HK-2 (cell line): ENCODE data around the gene NBPF14.
"Not testable (repeated sequence)": the region's sequence is repeated elsewhere in the genome, so short reads cannot be mapped to it uniquely, and the experiment has no call there.

ENCODE experiments used
- DNase-seq: peaks from one replicate; pipeline ENCODE4 v3.0.0-alpha.2; 2018; ENCODE audit not compliant: unreplicated experiment

NBPF14 gene

GRCh38 chr1:148595911-148596310 is at the start of gene NBPF14:
Gene NBPF14 (minus strand): TSS chr1:148596011. CDS start chr1:148595717, 294 bp downstream.
- not testable (repeated sequence) for DNase-seq

GRCh38 chr1:148625451-148625850 is 29.6 kb upstream of the NBPF14 start:
- not testable (repeated sequence) for DNase-seq

DNA sequence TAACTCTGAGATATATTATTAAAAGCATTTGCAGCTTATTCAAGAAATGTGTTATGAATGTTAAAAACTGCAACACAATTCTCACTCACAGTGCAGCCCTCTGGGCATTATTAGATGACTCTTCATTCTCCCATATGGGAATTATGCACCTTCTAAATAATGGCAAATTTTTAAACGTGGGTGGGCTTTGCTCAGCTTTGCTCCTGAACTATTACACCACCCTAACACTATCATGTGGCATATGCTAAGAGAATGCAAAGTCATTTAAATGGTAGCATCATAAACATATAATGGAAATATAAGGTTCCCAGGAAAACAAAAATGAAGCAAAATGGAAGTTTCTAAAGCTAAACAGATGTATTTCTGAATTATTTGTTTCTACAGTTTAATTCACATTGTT is 22.4 kb upstream of the NBPF14 start:
- not testable (repeated sequence) for DNase-seq

GRCh38 chr1:148605266-148605665 is 9.5 kb upstream of the NBPF14 start:
- DNase-seq, result not testable (repeated sequence)

DNA sequence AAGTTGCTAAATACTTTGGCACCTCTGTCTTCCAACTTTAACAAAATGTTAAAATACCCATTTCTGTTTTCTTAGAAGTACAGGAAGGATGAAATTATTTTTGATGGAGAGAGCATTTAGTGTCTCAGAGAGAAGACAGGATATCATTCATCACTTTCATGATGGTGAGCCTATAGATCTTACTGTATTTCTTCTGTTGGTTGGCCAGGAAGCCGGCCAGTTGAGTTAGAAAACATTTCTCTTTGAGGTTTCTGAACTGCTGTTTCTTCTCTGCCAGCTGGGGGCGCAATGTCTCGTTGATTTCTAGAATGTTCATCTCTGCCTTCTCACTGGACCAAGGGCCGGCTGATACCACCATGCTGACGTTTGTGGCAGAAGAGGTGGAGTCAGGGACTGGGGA is 451 bp downstream of the NBPF14 start:
- not testable (repeated sequence) for DNase-seq

DNA sequence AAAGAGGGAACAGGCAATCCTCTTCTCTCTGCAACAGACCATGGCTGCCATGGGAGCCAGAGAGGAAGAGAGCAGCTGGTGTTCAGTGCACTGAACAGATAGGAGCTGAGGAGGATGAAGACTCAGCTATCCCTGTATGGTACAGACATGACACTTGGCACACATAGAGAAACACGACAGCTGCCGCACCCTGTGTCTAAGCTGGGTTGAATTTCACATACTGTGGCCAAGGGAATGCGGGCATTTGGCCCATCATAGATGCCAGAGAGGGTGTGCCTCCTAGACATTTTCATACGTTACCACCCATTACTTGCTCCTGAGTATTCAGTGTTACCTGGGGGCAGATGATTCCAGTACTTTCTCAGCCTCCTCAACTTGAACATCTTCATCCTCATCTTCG is 4.7 kb downstream of the NBPF14 start:
- DNase-seq, result not testable (repeated sequence)

- DNase-seq, result not testable (repeated sequence)
Measured at GRCh38 chr1:148532158-148532557, 63.7 kb downstream of the NBPF14 start.

- peak; percentile 73 for DNase-seq
Measured at GRCh38 chr1:148529101-148529567, 66.7 kb downstream of the NBPF14 start.

GRCh38 chr1:148528591-148528990 is 67.2 kb downstream of the NBPF14 start:
- not testable (repeated sequence) for DNase-seq

- DNase-seq, result not testable (repeated sequence)
Measured at GRCh38 chr1:148526587-148526986, 69.2 kb downstream of the NBPF14 start.

DNA sequence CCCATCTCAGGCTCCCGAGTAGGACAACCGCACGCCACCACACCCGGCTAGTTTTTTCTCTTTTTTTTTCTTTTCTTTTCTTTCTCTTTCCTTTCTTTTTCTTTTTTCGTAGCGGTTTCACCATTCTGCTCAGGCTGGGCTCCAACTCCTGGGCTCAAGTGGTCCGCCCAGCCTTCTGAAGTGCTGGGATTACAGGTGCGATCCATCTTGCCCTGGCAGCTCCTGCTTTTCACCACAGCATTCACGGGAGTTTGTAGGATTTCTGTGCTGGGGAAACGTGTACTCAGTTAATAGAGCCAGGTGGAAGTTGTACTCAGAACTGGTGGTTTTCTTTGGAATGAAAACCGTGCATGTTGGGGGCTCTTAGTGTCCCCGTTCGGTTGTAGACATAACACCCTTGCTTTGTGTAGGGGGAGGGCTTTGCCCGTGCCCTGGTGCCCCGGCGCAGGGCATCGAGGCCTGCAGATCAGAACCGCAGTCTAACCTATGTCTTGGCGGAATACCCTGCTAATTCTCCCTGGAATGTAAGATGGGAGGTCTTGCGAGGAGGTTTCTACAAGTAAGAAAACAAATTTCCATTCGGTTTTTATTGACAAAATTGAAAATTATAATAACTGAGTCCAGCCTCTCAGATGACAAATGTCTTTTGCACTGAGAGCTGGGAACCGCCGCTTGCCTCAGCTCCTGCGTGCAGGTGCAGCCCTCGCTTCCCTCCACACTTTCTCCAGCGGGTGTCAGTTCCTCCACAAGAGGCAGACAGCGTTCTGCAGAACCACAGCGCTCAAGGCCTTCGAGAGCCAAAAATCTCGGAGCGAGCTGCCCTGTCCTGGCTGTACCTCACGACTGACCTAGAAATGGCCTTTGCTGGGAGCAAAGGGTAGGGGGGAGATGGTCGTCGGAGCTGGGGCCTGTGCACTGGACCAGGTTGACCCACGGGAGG is 72.3 kb downstream of the NBPF14 start:
- not testable (repeated sequence) for DNase-seq

GRCh38 chr1:148522561-148523204 is 73.1 kb downstream of the NBPF14 start:
- DNase-seq, result peak; percentile 85

DNA sequence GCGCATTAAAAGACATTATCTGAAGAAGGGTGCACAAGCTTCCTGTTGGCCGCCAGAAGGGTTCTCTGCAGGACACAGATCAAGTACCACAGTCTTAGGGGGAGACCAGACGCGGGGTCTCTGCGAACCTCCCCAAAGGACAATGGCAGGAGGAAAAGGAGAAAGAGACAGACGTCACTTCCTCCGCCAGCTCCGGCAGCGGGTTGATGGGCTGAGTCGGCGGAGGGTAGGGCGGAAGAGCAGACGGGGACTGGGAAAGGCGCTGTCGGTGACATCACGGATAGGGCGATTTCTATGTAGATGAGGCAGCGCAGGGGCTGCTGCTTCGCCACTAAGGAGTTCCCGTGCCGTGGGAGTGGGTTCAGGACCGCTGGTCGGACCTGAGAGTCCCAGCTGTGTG is 73.7 kb downstream of the NBPF14 start:
- peak; percentile 71 for DNase-seq

DNA sequence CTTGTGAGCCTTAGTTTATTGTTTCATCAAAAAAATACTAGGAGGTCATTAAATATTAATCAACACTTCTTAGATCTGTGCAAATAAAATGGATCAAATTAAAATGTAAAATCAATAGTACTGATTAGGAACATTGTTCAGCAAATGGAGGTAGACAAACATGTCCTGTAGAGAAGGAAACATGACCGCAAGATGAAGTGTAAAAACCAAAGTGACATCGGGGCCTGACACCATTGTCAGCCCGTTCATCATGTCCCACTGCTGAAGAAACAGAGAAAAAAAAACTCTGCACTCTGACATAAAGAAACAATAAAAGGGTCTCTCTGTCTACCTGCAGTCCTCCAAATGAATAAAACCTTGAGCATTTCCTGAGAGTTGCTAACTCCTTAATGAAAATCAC is 81.5 kb downstream of the NBPF14 start:
- DNase-seq, result not testable (repeated sequence)

- not testable (repeated sequence) for DNase-seq
Measured at GRCh38 chr1:148512571-148513184, 83.1 kb downstream of the NBPF14 start.

DNA sequence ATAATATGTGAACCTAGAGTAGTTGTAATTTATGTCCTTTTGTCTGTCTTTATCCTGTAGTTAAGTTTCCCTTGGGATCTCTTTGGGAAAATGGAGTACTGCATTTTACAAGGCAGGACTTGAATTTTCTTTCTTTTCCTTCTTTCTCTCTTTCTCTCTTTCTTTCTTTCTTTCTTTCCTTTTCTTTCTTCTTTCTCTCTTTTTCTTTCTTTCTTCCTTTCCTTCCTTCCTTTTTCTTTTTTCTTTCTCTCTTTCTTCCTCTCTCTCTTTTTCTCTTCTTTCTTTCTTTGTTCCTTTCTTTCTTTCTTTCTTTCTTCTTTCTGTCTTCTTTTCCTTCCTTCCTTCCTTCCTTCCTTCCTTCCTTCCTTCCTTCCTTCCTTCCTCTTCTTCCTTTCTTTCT is 101.9 kb downstream of the NBPF14 start:
- DNase-seq, result not testable (repeated sequence)

- not testable (repeated sequence) for DNase-seq
Measured at GRCh38 chr1:148483029-148483428, 112.8 kb downstream of the NBPF14 start, which contains the start of gene PPIAL4G. Gene PPIAL4G (minus strand): TSS chr1:148483302. CDS start chr1:148483252, 50 bp downstream.
